Fibroblast of lung (primary cell): ENCODE measurements around the gene BTNL2.

Experiments
- EZH2 ChIP-seq: IDR thresholded peaks from 2 replicates; pipeline ENCODE4 v1.5.1; 2012; ENCODE audit warnings: low read length, control low read depth, mild to moderate bottlenecking; ENCODE audit errors: missing control alignments
- TF ChIP-seq, protein P1 (sequence below), 2 donors: IDR thresholded peaks in 1 of 2; conservative IDR thresholded peaks in 1 of 2; 1 replicate in 1 of 2; 2 replicates in 1 of 2; pipeline ENCODE4 v1.5.1; 2011 to 2012; ENCODE audit warnings: low read length in 2 of 2, control low read depth in 1 of 2, inconsistent platforms in 1 of 2, low read depth in 1 of 2, mild to moderate bottlenecking in 1 of 2

DNA sequence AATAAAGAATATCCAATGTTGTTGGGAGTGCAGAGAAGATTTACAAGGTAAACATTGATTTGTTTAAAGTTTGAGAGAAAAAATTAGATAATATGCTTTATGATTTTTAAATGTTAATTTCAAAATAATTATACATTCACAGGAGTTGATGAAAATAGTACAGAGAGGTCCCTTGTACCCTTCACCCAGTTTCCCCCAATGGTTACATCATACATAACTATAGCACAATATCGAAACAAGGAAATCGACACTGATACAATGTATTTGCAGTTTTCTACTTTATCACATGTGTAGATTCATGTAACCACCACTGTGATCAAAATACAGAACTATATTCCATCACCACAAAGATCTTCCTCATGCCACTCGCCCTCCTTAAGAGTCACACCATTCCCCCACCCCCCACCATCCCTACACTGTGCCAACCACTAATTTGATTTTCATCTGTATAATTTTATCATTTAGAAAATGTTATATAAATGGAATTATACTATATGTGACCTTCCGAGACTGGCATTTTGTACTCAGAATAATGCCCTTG, 21.0 kb upstream of the BTNL2 start:
- TF ChIP-seq, protein P1, sequence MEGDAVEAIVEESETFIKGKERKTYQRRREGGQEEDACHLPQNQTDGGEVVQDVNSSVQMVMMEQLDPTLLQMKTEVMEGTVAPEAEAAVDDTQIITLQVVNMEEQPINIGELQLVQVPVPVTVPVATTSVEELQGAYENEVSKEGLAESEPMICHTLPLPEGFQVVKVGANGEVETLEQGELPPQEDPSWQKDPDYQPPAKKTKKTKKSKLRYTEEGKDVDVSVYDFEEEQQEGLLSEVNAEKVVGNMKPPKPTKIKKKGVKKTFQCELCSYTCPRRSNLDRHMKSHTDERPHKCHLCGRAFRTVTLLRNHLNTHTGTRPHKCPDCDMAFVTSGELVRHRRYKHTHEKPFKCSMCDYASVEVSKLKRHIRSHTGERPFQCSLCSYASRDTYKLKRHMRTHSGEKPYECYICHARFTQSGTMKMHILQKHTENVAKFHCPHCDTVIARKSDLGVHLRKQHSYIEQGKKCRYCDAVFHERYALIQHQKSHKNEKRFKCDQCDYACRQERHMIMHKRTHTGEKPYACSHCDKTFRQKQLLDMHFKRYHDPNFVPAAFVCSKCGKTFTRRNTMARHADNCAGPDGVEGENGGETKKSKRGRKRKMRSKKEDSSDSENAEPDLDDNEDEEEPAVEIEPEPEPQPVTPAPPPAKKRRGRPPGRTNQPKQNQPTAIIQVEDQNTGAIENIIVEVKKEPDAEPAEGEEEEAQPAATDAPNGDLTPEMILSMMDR (conservative IDR thresholded peaks at IDR 0.05 in 1 of 2, IDR thresholded peaks at IDR 0.05 in 1 of 2; ENCODE audit: low read depth in 1 of 2, low read length in 2 of 2) = no peak
- TF ChIP-seq EZH2 = no peak
